Hair follicle dermal papilla cell (primary cell): ENCODE measurements around the gene SNRNP48. TPM values are rescaled to one million over a fixed set of nuclear protein-coding genes. Genes with fewer than 3 reads are reported as not detected.

ENCODE experiments used
- total RNA-seq: library from RNA; depleted of rRNA; stranded (reverse); fragments of >200 nt; gene quantifications from 2 replicates; pipeline ENCODE4 v1.2.3, GENCODE V29; 2012

SNRNP48 gene, protein sequence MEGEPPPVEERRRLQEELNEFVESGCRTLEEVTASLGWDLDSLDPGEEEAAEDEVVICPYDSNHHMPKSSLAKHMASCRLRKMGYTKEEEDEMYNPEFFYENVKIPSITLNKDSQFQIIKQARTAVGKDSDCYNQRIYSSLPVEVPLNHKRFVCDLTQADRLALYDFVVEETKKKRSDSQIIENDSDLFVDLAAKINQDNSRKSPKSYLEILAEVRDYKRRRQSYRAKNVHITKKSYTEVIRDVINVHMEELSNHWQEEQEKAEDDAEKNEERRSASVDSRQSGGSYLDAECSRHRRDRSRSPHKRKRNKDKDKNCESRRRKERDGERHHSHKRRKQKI
- 11.5 and 14.3 TPM in 2 replicates for total RNA-seq

DNA sequence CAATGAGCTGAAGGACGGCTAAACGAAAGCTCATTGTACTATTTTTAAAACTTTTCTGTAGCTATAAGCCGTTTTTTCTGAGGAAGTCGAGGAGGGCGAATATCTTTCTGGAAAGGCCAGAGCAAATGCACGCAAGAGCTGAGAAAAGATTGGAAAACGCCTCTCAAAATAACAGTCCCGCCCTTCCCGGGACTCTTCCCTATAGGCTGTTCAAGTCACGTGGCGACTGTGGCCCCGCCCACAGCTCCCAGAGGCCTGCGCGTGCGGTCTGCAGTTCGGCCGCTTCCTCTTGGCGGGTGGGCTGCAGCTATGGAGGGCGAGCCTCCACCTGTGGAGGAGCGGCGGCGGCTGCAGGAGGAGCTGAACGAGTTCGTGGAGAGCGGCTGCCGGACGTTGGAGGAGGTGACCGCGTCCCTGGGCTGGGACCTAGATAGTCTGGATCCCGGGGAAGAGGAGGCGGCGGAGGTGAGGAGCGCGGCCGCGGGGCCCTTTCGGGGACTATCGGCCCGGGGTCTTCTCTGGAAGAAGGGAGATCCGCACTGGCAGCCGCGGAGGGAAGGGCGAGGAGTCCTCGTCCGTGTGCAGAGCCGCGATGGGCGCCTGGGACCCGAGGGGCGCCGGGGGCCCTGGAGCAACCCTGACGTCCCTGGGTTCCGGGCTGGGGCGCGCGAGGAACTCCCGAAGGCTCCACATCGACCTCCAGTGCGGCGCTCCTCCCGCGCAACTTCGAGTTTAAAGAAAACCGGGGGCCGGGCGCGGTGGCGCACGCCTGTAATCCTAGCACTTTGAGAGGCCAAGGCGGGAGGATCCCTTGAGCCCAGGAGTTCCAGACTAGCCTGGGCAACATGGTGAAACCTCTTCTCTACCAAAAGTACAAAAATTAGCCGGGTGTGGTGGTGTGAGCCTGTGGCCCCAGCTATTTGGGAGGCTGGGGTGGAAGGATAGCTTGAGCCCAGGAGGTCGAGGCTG, at the start of gene SNRNP48:
TSS of gene SNRNP48 (plus strand) at position 250 of the 969 bp plus-strand sequence. CDS start at position 310, 60 bp downstream.

DNA sequence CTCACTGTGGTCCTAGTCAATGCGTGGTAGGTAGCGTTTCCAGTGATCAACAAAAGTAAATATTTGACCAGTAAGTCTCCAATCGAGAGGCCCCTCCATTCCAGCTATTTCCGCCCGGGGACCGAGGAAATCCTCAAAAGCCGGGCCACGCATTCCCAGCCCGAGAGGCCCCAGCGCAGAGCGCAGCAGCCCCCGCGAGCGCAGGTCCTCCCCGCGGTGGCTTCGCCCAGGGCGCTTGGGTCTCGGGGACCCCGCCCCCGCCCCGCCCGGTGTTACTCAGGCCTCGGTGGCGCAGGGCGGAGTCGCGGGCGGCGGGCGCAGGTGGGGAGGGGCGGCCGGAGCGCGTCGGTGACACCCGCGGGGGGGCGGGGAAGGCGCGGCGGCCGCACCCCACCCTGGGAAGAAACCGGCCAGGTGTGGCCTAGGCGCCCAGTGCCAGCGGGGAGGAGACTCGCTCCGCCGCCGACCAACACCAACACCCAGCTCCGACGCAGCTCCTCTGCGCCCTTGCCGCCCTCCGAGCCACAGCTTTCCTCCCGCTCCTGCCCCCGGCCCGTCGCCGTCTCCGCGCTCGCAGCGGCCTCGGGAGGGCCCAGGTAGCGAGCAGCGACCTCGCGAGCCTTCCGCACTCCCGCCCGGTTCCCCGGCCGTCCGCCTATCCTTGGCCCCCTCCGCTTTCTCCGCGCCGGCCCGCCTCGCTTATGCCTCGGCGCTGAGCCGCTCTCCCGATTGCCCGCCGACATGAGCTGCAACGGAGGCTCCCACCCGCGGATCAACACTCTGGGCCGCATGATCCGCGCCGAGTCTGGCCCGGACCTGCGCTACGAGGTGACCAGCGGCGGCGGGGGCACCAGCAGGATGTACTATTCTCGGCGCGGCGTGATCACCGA, 48.6 kb upstream of the SNRNP48 start, which contains the start of gene DSP:
TSS of gene DSP (plus strand) at position 497 of the 890 bp plus-strand sequence. CDS start at position 742, 245 bp downstream.

Other genes with a start within 250 kb of the SNRNP48 start
- gene CAGE1, start 200.5 kb upstream of the SNRNP48 start, total RNA-seq, result under 0.01 TPM in 1 of 2 replicates, not detected in the other
- 15.5 and 21.3 TPM in 2 replicates for gene RIOK1, start 200.4 kb upstream of the SNRNP48 start, total RNA-seq
- gene DSP, start 48.5 kb upstream of the SNRNP48 start, total RNA-seq, result 8.8 and 12.4 TPM in 2 replicates
- gene BMP6, start 135.9 kb downstream of the SNRNP48 start, total RNA-seq, result 1.8 and 2.9 TPM in 2 replicates